ENCODE results near the gene UST. TPM values are rescaled to one million over a fixed set of nuclear protein-coding genes. Genes with fewer than 3 reads are reported as not detected.
A peak's percentile ranks its signal among the peaks of the same experiment; 100 is the strongest.

Gene UST
- total and polyA plus RNA-seq, 2 of the 8 experiments (the other 6 are each of a cell fraction or from before 2014, with no cell fraction given) = 13.5 to 34.5 TPM

GRCh38 chr6:148884461-148884860 lies 137.6 kb downstream of the UST start:
- H3K4ac ChIP-seq (replicated peaks; ENCODE audit: insufficient read length, low read depth, low read length) = no peak overlapping the region
- no peak overlapping the region for H2BK15ac ChIP-seq (ENCODE audit: low read length)
- H2BK20ac ChIP-seq (ENCODE audit: low read length) = 0 out of 2 replicates have a peak overlapping the region, but pooled peaks have one; percentile 6
- H4K8ac ChIP-seq (ENCODE audit: extremely low read depth, insufficient read depth, low read length) = no peak overlapping the region
- WGBS, 2 experiments (ENCODE audit: extremely low coverage in 1 of 2, insufficient coverage in 1 of 2, insufficient read length in 1 of 2, insufficient replicate concordance in 2 of 2, low coverage in 1 of 2, low lambda C conversion rate in 2 of 2, missing lambda C conversion rate in 1 of 2) = 94% methylated on average over 2 of the region's 2 CpGs; no CpG with 5 or more reads in 1 of the 2 experiments
- H3K9ac ChIP-seq (replicated peaks in 1 of 4; ENCODE audit: extremely low read depth in 1 of 4, low read depth in 3 of 4, low read length in 3 of 4) = no peak overlapping the region
- FAIRE-seq (no peak), DNase-seq (ENCODE audit: low read depth in 1 of 2, low spot score in 2 of 2) (no peak)
- H3K18ac ChIP-seq (ENCODE audit: extremely low read depth, low read length) = no peak overlapping the region
- H3K4me2 ChIP-seq (ENCODE audit: insufficient read depth in 1 of 2, low read depth in 2 of 2, low read length in 2 of 2) = no peak overlapping the region
- no peak overlapping the region for H4K5ac ChIP-seq (ENCODE audit: insufficient read length, low read depth, low read length)
- no peak overlapping the region for H2BK5ac ChIP-seq (ENCODE audit: low read depth, low read length)
- H3K79me1 ChIP-seq (ENCODE audit: low read depth, low read length) = no peaks in the 10 kb centered on the region; the same call in 1 of the 2 replicates
- no peak overlapping the region for H2BK12ac ChIP-seq (ENCODE audit: low read depth, low read length)
- no peaks in the 10 kb centered on the region for H4K20me1 ChIP-seq (replicated peaks in 1 of 2; ENCODE audit: control insufficient read depth in 1 of 2, insufficient read depth in 2 of 2, low read length in 2 of 2)
- H3K9me3 ChIP-seq (ENCODE audit: insufficient read depth in 2 of 2, low read depth in 1 of 2, low read length in 1 of 2) = no peaks in the 10 kb centered on the region
- H3K23ac ChIP-seq (ENCODE audit: insufficient read length) = no peak overlapping the region
- no peak overlapping the region for H3K4me3 ChIP-seq (ENCODE audit: extremely low read depth in 1 of 4, insufficient read depth in 2 of 4, low read depth in 3 of 4, low read length in 4 of 4)
- no peak overlapping the region for H3K27ac ChIP-seq (ENCODE audit: low read depth, low read length)
- no peak overlapping the region for H2AK5ac ChIP-seq (ENCODE audit: low read depth, low read length)
- H3K4me1 ChIP-seq (replicated peaks in 1 of 4; ENCODE audit: control insufficient read depth in 3 of 4, insufficient read depth in 4 of 4, low read length in 3 of 4) = peaks cover 3 to 18% (median 12%) of the 10 kb centered on the region in 4 experiments; a peak in 5 of 7 replicates
- no peak overlapping the region for H2AFZ ChIP-seq (ENCODE audit: low read length)
- H3K79me2 ChIP-seq (ENCODE audit: control insufficient read depth in 1 of 2, insufficient read depth in 2 of 2, low read length in 2 of 2) = peaks cover 0 to 55% of the 10 kb centered on the region in 2 experiments; a peak in 2 of 4 replicates
- no peaks in the 10 kb centered on the region for H3K27me3 ChIP-seq (replicated peaks in 1 of 4; ENCODE audit: control insufficient read depth in 3 of 4, extremely low read depth in 1 of 4, insufficient read depth in 3 of 4, low read length in 3 of 4)
- ChIA-PET CTCF (ENCODE audit: partially characterized antibody) (interaction anchor here (0.6 to 1.7 kb wide), 2 partner anchors 21 to 700 kb away, joined by 3 to 5 read pairs; no protein-coding TSS in a partner anchor), POLR2A (ENCODE audit: partially characterized antibody) (interaction anchor here (0.9 kb wide), 1 partner anchor 13 kb away, joined by 3 read pairs; no protein-coding TSS in a partner anchor)
- H4K91ac ChIP-seq (replicated peaks; ENCODE audit: insufficient read length, low read length) = no peak overlapping the region
- H2BK120ac ChIP-seq (replicated peaks; ENCODE audit: low read depth, low read length) = no peak overlapping the region
- TF ChIP-seq SAP30 (IDR thresholded peaks at IDR 0.05; ENCODE audit: insufficient read depth, insufficient replicate concordance, low read length) (no peak), CHD1 (IDR thresholded peaks at IDR 0.05; ENCODE audit: low read depth, low read length) (no peak), MAX (IDR thresholded peaks at IDR 0.05) (no peak)
- no peaks in the 10 kb centered on the region for H3K23me2 ChIP-seq (ENCODE audit: low read depth, low read length)
- H3K56ac ChIP-seq (replicated peaks; ENCODE audit: insufficient read length, low read depth, low read length) = no peak overlapping the region
- H3K36me3 ChIP-seq (ENCODE audit: control insufficient read depth in 2 of 4, insufficient read depth in 4 of 4, low read length in 3 of 4) = peaks cover 0 to 15% (median 1%) of the 10 kb centered on the region in 4 experiments; a peak in 1 of 8 replicates
- no peak overlapping the region for H3K14ac ChIP-seq (ENCODE audit: insufficient read length)

Data from H1 (cell line).